Mesenchymal stem cell (in vitro differentiated cells and primary cell): ENCODE data around the gene TESMIN.

Experiments
- DNase-seq: peaks from one replicate; pipeline ENCODE4 v3.0.0-alpha.2; 2013
- H2AFZ ChIP-seq: one replicate; pipeline ENCODE4 v1.6.1; 2013; ENCODE audit warnings: low read depth, mild to moderate bottlenecking, control low read depth, inconsistent platforms, low read length, moderate library complexity
- H2AK5ac ChIP-seq: 2 replicates; pipeline ENCODE4 v1.6.1; 2013; ENCODE audit warnings: low read length, moderate library complexity, mild to moderate bottlenecking, inconsistent platforms; ENCODE audit not compliant: severe bottlenecking
- H2BK120ac ChIP-seq: one replicate; pipeline ENCODE4 v1.6.1; 2013; ENCODE audit warnings: low read depth, mild to moderate bottlenecking, inconsistent platforms, low read length, moderate library complexity
- H2BK12ac ChIP-seq, 2 experiments: one replicate each; pipeline ENCODE4 v1.6.1; 2013; ENCODE audit warnings: inconsistent platforms in 2 of 2, low read length in 2 of 2, mild to moderate bottlenecking in 2 of 2, moderate library complexity in 2 of 2, control low read depth in 1 of 2
- H2BK15ac ChIP-seq: one replicate; pipeline ENCODE4 v1.6.1; 2013; ENCODE audit warnings: mild to moderate bottlenecking, low read depth, inconsistent platforms; ENCODE audit not compliant: poor library complexity, severe bottlenecking
- H2BK5ac ChIP-seq: 2 replicates; pipeline ENCODE4 v1.6.1; 2013; ENCODE audit warnings: low read depth, mild to moderate bottlenecking, low read length, control low read depth, inconsistent platforms; ENCODE audit not compliant: poor library complexity, severe bottlenecking
- H3K14ac ChIP-seq, 2 experiments: one replicate each; pipeline ENCODE4 v1.6.1; 2013; ENCODE audit warnings: inconsistent platforms in 2 of 2, low read length in 2 of 2, control low read depth in 1 of 2, mild to moderate bottlenecking in 1 of 2, moderate library complexity in 1 of 2
- H3K18ac ChIP-seq, 2 experiments: one replicate each; pipeline ENCODE4 v1.6.1; 2013; ENCODE audit warnings: inconsistent platforms in 2 of 2, low read length in 2 of 2, control low read depth in 1 of 2, low read depth in 1 of 2, mild to moderate bottlenecking in 1 of 2
- H3K23ac ChIP-seq, 2 experiments: one replicate each; pipeline ENCODE4 v1.6.1; 2013; ENCODE audit warnings: inconsistent platforms in 2 of 2, low read length in 2 of 2, mild to moderate bottlenecking in 2 of 2, moderate library complexity in 2 of 2, control low read depth in 1 of 2
- H3K27ac ChIP-seq: 2 replicates; pipeline ENCODE4 v1.5.1; 2013; ENCODE audit warnings: mild to moderate bottlenecking, moderate library complexity, low read length, control low read depth, inconsistent platforms; ENCODE audit not compliant: poor library complexity, severe bottlenecking
- H3K27me3 ChIP-seq, 2 experiments: 2 replicates each; pipeline versions ENCODE4 v1.6.1 to v1.7.0; 2013; ENCODE audit warnings: low read length in 2 of 2, mild to moderate bottlenecking in 2 of 2, moderate library complexity in 2 of 2, control low read depth in 1 of 2, inconsistent platforms in 1 of 2; ENCODE audit not compliant: control insufficient read depth in 1 of 2, insufficient read depth in 1 of 2
- H3K36me3 ChIP-seq, 2 experiments: 2 replicates each; pipeline versions ENCODE4 v1.6.1 to v1.7.0; 2013; ENCODE audit warnings: low read length in 2 of 2, control low read depth in 1 of 2, inconsistent platforms in 1 of 2, low read depth in 1 of 2, mild to moderate bottlenecking in 1 of 2; ENCODE audit not compliant: insufficient read depth in 2 of 2, control insufficient read depth in 1 of 2
- H3K4ac ChIP-seq, 2 experiments: one replicate each; pipeline ENCODE4 v1.6.1; 2013; ENCODE audit warnings: inconsistent platforms in 2 of 2, low read length in 2 of 2, mild to moderate bottlenecking in 2 of 2, moderate library complexity in 2 of 2, control low read depth in 1 of 2, low read depth in 1 of 2
- H3K4me1 ChIP-seq: 2 replicates; pipeline ENCODE4 v1.6.1; 2013; ENCODE audit warnings: low read depth, low read length, control low read depth; ENCODE audit not compliant: control insufficient read depth, insufficient read depth
- H3K4me2 ChIP-seq: 2 replicates; pipeline ENCODE4 v1.6.1; 2013; ENCODE audit warnings: low read length, mild to moderate bottlenecking, inconsistent platforms; ENCODE audit not compliant: poor library complexity, severe bottlenecking
- H3K4me3 ChIP-seq, 2 experiments: 2 replicates each; pipeline versions ENCODE4 v1.5.1 to v1.7.0; 2013; ENCODE audit warnings: low read length in 2 of 2, mild to moderate bottlenecking in 2 of 2, control low read depth in 1 of 2, low read depth in 1 of 2; ENCODE audit not compliant: insufficient read depth in 1 of 2
- H3K79me1 ChIP-seq: replicated peaks from 2 replicates; pipeline ENCODE4 v1.6.1; 2013; ENCODE audit warnings: mild to moderate bottlenecking, control low read depth, low read length, inconsistent platforms; ENCODE audit not compliant: poor library complexity, severe bottlenecking
- H3K9ac ChIP-seq: 2 replicates; pipeline ENCODE4 v1.7.0; 2013; ENCODE audit warnings: mild to moderate bottlenecking, low read length, moderate library complexity
- H3K9me3 ChIP-seq: 2 replicates; pipeline ENCODE4 v1.7.0; 2013; ENCODE audit warnings: mild to moderate bottlenecking, low read length; ENCODE audit not compliant: control insufficient read depth
- H4K8ac ChIP-seq: one replicate; pipeline ENCODE4 v1.6.1; 2013; ENCODE audit warnings: inconsistent platforms, mild to moderate bottlenecking, low read length, moderate library complexity
- H4K91ac ChIP-seq: one replicate; pipeline ENCODE4 v1.6.1; 2013; ENCODE audit warnings: mild to moderate bottlenecking, low read length, inconsistent platforms
- WGBS: methylation state at CpG from one replicate; pipeline ENCODE4 v1.1.7; 2013; ENCODE audit warnings: mixed read lengths; 5-methylcytosine and 5-hydroxymethylcytosine counted together

TESMIN gene

DNA sequence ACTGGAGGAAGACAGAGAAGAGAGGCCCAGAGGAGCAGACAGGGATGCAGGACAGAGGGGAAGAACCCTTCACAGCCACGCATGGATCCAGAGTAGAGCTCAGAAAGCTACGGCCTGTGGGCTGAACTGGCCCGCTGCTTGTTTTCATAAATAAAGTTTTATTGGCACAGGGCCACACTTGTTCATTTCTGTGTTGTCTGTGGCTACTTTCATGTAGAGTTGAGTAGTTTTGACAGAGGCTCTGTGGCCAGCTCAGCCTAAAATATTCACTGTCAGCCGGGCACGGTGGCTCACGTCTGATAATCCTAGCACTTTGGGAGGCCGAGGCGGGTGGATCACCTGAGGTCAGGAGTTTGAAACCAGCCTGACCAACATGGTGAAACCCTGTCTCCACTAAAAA is 93.2 kb downstream of the TESMIN start:
- H3K9ac ChIP-seq, result no peak overlapping the region
- H2BK12ac ChIP-seq, result no peak overlapping the region
- no peak overlapping the region for H3K4me3 ChIP-seq
- no peaks in the 10 kb centered on the region for H3K79me1 ChIP-seq
- no peak for DNase-seq
- H2AK5ac ChIP-seq, result no peak overlapping the region
- no peak overlapping the region for H2BK15ac ChIP-seq
- peaks cover 25% of the 10 kb centered on the region for H3K9me3 ChIP-seq
- H3K4me1 ChIP-seq, result peaks cover 7% of the 10 kb centered on the region
- H2BK120ac ChIP-seq, result no peak overlapping the region
- no peak overlapping the region for H4K8ac ChIP-seq
- H3K36me3 ChIP-seq, result no peaks in the 10 kb centered on the region
- no peak overlapping the region for H3K23ac ChIP-seq
- no peak overlapping the region for H3K4me2 ChIP-seq
- no peak overlapping the region for H3K14ac ChIP-seq
- H2AFZ ChIP-seq, result no peak overlapping the region
- H4K91ac ChIP-seq, result no peak overlapping the region
- no peak overlapping the region for H2BK5ac ChIP-seq
- no peak overlapping the region for H3K18ac ChIP-seq
- peaks cover 60 to 84% of the 10 kb centered on the region in 2 experiments for H3K27me3 ChIP-seq
- 89% methylated on average over 8 of the region's 8 CpGs for WGBS
- H3K4ac ChIP-seq, result no peak overlapping the region
- H3K27ac ChIP-seq, result no peak overlapping the region
